H1 (cell line): ENCODE data around the gene SSX2IP. TPM values are rescaled to one million over a fixed set of nuclear protein-coding genes. Genes with fewer than 3 reads are reported as not detected.

Experiments
- EP300 ChIP-seq, 2 experiments: IDR thresholded peaks; 1 replicate in 1 of 2; 2 replicates in 1 of 2; pipeline ENCODE4 v1.6.1; 2011 to 2012; ENCODE audit warnings: low read depth in 2 of 2, low read length in 2 of 2, mild to moderate bottlenecking in 2 of 2, borderline replicate concordance in 1 of 2, inconsistent platforms in 1 of 2, moderate library complexity in 1 of 2
- KDM4A ChIP-seq: IDR thresholded peaks from one replicate; pipeline ENCODE4 v1.7.1; 2012; ENCODE audit warnings: low read depth, mild to moderate bottlenecking, moderate library complexity, low read length, inconsistent platforms; ENCODE audit not compliant: severe bottlenecking
- SAP30 ChIP-seq: fragments of 300-600 bp; sonication (generic); IDR thresholded peaks from 2 replicates; pipeline ENCODE4 v1.7.1; 2012; ENCODE audit warnings: low read length, moderate library complexity, mild to moderate bottlenecking, inconsistent platforms; ENCODE audit not compliant: insufficient read depth, insufficient replicate concordance
- SIRT6 ChIP-seq: IDR thresholded peaks from one replicate; pipeline ENCODE4 v1.7.1; 2012; ENCODE audit warnings: low read length, inconsistent platforms
- TEAD4 ChIP-seq: IDR thresholded peaks from 2 replicates; pipeline ENCODE4 v1.6.1; 2012; ENCODE audit warnings: low read depth, low read length, inconsistent platforms, mixed read lengths
- polyA plus RNA-seq, 7 experiments: library from polyadenylated mRNA; depleted of rRNA in 3 of 7; stranded (reverse) in 5 of 7; unstranded in 2 of 7; fragments of >200 nt in 5 of 7; fragments of 200-250 nt in 2 of 7; gene quantifications; 1 replicate in 5 of 7; 2 replicates in 1 of 7; 4 replicates in 1 of 7; pipeline versions ENCODE4 v1.2.1 to v1.2.3, GENCODE V29; 2011 to 2013; ENCODE audit warnings: missing spikeins in 2 of 7, mixed read lengths in 2 of 7
- total RNA-seq: library from RNA; stranded (reverse); fragmentation: NEBNext Ultra II Directional; extraction: Animal tissue kit (Norgen Biotek cat#: 25700); gene quantifications from 2 replicates; pipeline ENCODE4 v1.2.1, GENCODE V29; 2021
- TF ChIP-seq, protein P1 (sequence below), 3 experiments: IDR thresholded peaks; 1 replicate in 2 of 3; 2 replicates in 1 of 3; pipeline versions ENCODE4 v1.5.1 to v1.6.1; 2011; ENCODE audit warnings: low read length in 3 of 3, mild to moderate bottlenecking in 3 of 3, inconsistent platforms in 2 of 3, low read depth in 1 of 3, moderate library complexity in 1 of 3; ENCODE audit not compliant: insufficient read depth in 1 of 3; ENCODE audit errors: control extremely low read depth in 1 of 3

Gene SSX2IP
- total and polyA plus RNA-seq, 2 of the 8 experiments (the other 6 are each of a cell fraction or from before 2014, with no cell fraction given): 4.0 to 31.3 TPM

DNA sequence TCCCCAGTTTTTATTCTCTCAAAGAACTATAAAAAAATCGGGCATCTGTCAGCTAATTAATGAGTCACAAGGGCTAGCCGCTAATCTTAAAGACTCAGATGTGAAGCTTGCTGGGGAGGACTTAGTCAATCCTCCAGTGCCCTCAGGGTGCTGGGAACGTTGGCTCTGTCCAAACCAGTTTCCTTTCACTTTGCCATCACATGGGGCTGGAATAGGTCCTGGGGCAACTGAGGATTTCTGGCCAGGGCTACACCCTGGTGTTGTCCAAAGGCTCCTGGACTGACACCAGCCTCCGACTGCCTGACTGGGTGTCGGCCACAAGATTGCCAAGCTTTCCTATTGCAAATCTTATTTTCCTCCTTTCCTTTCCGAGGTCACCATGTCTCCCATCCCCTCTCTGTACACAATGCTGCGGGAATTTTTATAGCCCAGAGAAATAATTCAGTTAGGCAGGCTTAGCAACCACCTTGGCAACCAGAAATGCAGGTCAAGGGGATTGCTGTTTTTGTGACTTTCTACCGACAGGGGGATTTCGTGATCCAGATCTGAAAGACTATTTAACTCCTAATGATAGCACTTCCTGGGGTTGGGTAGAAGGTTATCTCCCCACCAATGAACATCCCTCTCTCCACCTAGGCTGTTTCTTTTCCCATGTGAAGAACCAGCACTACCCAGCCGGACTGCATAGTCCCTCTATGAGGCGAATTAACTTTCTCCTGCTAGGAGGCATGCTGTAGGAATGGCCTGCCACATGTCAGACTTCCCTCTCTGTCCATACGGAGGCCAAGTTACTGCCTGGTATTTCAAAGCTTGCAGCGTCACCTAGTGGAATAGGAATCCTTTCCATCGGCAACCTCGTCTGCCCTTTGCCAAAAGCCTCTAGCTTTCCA lies 86.1 kb downstream of the SSX2IP start (continued):
- TF ChIP-seq EP300 (IDR thresholded peaks at IDR 0.05; ENCODE audit: borderline replicate concordance in 1 of 2, low read depth in 2 of 2, low read length in 2 of 2) (no peak), TEAD4 (peak; percentile 64), KDM4A (no peak), SIRT6 (no peak), SAP30 (no peak)
- TF ChIP-seq, protein P1, sequence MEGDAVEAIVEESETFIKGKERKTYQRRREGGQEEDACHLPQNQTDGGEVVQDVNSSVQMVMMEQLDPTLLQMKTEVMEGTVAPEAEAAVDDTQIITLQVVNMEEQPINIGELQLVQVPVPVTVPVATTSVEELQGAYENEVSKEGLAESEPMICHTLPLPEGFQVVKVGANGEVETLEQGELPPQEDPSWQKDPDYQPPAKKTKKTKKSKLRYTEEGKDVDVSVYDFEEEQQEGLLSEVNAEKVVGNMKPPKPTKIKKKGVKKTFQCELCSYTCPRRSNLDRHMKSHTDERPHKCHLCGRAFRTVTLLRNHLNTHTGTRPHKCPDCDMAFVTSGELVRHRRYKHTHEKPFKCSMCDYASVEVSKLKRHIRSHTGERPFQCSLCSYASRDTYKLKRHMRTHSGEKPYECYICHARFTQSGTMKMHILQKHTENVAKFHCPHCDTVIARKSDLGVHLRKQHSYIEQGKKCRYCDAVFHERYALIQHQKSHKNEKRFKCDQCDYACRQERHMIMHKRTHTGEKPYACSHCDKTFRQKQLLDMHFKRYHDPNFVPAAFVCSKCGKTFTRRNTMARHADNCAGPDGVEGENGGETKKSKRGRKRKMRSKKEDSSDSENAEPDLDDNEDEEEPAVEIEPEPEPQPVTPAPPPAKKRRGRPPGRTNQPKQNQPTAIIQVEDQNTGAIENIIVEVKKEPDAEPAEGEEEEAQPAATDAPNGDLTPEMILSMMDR (IDR thresholded peaks at IDR 0.05; ENCODE audit: control extremely low read depth in 1 of 3, insufficient read depth in 1 of 3, low read depth in 1 of 3, low read length in 3 of 3): peak; percentile 60 to 91 (median 87)
